Activated CD4-positive, alpha-beta T cell treated with anti-CD3 and anti-CD28 coated beads, Interleukin-10, Interleukin-2, amounts not matched to agents 100 ng/mL and 50 ng/mL, durations not matched to agents 16 hours and 8 hours (primary cell): ENCODE measurements around the gene SECISBP2L.
A peak's percentile ranks its signal among the peaks of the same experiment; 100 is the strongest.

Experiments used
- DNase-seq: peaks from one replicate; pipeline ENCODE4 v3.0.0-alpha.2; 2020

Gene SECISBP2L

GRCh38 chr15:49055630-49056029, 9.4 kb upstream of the SECISBP2L start:
- DNase-seq, result no peak

DNA sequence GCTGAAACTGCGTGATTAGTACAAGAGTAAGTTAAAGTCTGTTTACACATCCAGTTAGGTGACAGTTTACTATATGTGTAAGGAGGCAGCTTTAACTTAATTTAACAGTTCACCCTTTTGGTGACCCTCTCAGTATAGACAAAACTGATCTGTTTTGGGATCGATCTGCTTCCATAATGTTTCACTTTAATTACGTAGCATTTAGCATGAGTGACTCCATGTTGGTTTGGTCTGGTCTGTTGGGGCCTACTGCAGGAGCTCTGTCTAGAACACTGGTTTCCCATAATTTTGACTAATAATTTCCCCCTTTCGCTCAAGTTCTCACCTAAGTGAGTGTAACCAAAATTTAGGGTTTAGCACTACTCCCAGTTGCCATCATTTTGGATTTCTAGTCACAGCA, 6.4 kb upstream of the SECISBP2L start:
- DNase-seq, result no peak

DNA sequence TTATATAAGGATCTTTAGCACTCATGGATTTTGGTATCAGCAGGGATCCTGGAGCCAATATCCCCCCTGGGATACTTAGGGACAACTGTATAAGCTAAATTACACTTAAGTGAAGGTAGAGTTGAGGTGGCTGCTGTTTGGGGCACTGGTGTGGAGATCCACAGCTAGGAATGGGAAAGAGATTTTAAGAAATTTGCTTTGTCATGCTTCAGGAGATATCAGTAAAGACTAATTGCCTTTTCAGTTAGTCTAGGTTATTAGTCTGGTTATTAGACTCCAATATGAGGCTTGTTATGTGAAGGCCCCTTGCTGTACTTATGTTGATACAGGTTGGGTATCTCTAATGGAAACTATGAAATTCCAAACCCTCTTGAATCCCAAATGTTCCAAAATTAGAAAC, 1.2 kb upstream of the SECISBP2L start:
- DNase-seq, result no peak

- DNase-seq, result peak; percentile 11
These were observed 461 bp downstream of the SECISBP2L start for GRCh38 chr15:49045751-49046219.

DNA sequence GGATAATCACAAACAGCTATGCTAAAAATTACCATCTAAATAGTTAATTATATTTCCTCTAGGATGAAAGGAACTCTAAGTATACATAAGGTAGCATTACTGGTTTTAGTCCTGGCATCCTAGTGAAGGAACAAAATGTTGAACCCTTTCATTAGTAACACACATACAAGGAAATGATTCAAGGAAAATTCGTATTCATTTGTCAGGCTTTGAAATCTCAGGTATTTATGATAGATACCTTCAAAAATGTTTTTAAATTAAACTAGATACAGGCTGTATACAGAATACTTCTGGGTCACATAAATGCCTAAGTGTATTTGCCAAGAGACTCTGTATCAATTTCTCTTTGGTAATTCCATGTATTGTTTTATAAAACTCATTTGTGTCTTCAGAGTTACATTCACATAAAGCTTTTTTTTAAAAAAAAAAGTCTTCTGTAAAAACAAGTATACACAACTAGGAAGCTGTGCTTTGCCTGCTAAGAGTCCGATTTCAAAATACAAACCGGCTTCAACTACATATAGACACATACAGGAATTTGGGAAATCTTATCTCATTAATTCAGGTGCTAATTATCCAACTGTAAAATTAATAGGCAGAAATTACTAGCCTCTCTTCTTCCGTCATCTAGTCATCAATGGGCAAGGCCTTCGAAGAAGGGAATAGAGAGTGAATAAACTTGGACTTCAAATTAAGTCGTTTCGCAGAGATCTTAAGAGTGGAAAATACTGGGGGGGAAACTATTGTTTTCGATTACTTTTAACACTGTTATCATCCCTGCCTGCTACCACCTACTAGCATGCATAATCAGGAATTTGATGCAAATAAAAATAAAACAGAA, 1.3 kb downstream of the SECISBP2L start:
- no peak for DNase-seq

DNA sequence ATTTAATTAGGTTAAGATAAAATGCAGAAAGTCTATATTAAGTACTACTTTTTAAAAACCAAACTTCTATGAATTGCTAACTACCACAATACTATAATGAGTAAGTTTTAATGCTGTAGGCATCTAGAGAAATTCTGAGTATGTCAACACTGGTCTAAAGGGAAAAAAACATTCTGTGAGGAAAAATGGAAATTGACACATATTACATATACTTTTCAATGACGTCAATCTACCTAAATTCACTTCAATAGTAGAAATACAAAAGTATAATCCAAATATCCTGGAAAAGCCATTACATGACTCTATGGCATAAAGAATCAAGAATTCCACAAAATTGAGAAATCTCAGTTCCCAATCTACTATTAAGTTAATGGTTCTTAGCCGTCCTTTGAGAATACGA, 2.2 kb downstream of the SECISBP2L start:
- no peak for DNase-seq

DNA sequence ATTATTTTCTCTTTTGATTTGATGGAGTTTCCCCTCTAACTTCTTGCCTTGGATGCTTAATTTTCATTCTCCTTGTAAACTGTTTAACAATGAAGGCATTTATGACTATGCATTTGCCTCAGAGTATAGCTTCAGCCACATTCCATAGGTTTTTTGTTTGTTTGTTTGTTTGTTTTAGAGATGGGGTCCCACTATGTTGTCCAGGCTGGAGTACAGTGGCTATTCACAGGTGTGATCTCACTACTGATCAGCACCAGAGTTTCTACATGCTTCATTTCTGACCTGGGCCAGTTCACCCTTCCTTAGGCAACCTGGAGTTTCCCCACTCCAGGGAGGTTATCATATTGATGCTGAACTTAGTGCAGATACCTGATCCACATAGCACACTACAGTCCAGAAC, 4.1 kb downstream of the SECISBP2L start:
- DNase-seq, result no peak

DNA sequence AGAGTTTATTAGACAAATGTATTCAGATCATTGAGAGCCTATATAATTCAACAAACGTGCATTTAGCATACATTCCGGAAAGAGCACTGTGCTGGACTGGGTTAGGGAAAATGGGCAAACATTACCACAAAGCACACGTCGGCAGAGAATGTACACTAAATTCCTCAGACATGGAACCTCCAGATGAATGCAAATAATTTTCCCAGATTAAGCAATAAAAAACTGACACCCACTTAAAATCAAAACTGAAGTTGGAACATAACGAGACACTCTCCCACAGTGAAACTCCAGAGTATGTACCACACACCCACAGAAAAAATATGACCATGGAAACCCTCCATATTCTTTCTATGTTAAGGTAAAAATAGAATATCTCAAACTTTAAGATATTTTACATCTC, 4.8 kb downstream of the SECISBP2L start:
- DNase-seq, result no peak

DNA sequence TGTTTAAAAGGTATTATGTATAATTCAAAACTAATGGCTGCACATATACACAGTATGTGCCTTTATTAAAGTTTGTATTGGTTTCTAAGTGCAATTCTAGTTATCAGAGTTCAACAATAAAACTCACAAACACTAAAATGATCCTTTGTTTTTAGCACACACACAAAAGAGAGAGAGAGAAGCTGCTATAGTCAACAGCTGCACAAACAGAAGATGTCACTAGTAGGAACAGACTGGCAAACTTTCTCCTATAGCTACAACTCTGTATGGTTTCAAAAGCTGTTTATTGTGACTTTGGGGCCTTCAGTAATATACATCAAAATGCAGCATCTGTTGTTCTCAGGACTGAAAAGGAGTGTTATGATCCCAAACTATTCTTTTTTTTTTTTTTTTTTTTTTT, 6.1 kb downstream of the SECISBP2L start:
- DNase-seq, result no peak

DNA sequence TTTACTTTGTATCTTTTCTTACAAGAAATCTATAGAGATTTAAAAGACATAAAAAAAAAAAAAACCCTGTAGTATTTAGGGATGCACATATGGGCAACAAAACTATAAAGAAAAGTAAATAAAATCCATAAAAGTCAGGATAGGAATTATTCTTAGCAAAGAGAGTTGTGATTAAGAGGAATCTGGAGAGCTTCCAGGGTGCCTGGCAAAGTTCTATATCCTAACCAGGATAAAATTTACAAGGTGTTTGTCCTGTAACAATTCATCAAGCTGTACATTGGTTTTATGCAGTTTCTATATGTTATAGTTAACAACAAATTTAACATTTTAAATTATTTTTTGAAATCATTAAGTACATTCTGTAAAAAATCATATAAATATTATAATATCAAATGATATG, 7.9 kb downstream of the SECISBP2L start:
- DNase-seq, result no peak

- DNase-seq, result no peak
These were observed 8.7 kb downstream of the SECISBP2L start for GRCh38 chr15:49037546-49037940.

DNA sequence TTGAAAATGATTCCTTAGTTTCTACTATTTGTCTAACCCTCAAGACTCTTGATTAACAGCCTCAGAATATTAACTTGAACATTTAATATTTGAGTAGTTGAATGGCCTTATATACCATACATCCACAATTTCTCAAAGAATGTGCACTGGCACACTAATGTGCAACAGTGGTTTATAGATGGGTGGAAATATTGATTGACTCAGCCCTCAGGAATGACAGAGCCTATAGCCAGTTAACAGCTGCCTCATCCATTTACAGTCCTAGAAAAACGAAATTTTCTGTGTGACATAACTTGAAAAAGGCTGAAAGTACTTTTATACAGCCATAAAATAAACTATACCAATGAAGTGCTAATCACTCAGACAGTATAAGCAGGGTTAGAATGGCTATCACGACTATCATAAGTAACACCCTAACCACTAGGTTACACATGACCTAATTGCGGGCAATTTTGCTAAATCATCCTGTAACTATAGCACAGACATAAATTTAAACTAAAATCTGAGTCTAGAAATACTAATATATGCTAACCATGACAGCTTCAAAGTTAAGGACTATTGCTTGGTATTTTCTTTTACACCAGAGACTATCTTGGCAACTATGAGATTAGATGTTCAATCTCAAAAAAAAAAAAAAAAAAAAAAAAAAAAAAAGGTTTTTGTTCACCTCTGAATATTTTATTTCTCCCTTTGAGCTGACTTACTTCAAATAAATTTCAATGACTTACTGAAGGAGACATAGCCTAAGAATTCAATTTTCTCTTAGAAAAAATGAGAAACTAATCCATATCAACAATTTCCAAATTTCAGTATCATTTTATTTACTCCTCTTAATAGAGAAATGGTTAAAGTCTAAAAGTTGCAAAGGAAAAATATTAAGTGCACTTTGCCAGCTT, 9.3 kb downstream of the SECISBP2L start:
- DNase-seq, result peak; percentile 30

GRCh38 chr15:49035825-49036224, 10.4 kb downstream of the SECISBP2L start:
- DNase-seq, result no peak

DNA sequence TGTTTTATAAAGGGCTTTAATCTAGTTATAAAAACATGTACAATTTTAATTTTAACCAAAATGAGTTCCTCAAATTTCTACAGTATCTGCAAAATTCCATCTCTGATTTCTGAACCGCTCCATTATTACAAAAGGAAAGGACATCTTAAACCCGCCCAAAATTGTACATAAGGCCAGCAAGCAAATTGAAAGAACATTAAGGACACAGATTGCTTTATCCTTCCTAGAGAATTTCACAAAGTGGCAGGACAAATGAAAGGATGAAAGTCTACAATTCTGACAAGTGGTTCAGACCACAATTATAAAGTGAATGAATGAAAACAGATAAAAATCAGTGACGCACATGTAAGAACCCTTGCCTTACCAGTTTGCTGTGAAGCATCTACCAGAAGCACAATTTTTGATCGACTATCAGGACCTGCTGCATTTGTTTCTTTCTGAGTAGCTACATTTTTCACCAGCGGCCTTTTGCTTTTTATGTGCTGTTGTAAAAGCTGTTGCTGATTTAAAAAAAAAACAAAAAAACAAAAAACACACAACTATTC, 13.6 kb downstream of the SECISBP2L start:
- DNase-seq, result no peak

DNA sequence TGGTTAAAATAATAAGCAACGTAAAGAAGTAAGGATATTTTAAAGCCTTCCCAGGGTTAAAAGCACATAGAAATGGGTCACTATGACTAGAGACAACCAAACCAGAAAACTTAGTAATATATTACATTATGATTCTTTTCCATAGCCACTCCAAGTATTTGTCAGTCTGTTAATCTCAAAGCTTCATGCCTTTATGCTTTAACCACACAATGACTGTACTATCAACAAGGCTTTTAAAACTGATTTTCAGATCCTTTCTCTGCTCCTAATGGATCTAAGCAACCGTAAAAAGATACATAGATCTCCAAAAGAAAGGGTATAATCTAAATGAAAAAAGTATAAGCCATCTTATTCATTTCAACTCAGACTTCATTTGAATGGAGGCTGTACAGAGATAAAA, 14.4 kb downstream of the SECISBP2L start:
- no peak for DNase-seq

- no peak for DNase-seq
These were observed 19.5 kb downstream of the SECISBP2L start for GRCh38 chr15:49026700-49027099.

- DNase-seq, result peak; percentile 22
These were observed 21.4 kb downstream of the SECISBP2L start for GRCh38 chr15:49024840-49025239.

DNA sequence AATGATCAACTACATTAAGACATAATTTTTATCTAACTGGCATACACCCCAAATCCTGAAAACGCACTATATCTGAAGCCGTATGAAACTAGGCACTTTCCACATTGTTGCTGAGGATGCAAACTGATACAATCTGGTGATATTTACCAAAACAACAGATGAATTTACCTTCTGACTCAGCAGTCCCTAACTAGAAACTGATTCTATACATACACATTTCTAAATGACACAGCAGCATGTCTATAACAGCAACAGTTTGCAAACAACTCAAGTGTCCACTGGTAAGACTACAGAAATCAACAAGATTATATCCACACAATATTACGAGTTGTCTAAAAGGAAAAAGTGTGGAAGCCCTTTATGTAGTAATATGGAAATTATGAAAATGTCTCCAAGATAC, 22.9 kb downstream of the SECISBP2L start:
- peak; percentile 78 for DNase-seq

DNA sequence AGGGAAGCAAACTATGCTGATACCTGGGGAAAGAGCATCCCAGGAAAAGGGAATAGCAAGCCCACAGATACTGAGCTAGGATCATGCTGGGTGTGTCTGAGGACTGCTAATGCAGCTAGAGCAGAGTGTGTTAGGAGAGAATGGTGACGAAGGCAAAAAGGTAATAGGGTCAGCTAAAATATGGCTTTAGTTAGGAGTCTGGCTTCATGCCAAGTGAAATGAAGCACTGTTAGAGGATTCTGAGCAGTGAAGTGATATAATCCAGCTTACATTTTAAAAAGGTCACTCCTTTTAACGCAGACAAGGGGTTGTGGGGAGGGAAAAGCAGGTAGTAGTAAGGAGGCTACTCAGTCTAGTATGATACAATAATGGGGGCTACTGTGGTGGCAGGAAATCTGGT, 30.4 kb downstream of the SECISBP2L start:
- DNase-seq, result no peak

- no peak for DNase-seq
These were observed 46.9 kb downstream of the SECISBP2L start for GRCh38 chr15:48999314-48999713.

GRCh38 chr15:48996276-48996675, 50.0 kb downstream of the SECISBP2L start:
- no peak for DNase-seq

- DNase-seq, result no peak
These were observed 52.9 kb downstream of the SECISBP2L start for GRCh38 chr15:48993380-48993779.

- DNase-seq, result no peak
These were observed 53.7 kb downstream of the SECISBP2L start for GRCh38 chr15:48992545-48992944.

- no peak for DNase-seq
These were observed 54.1 kb downstream of the SECISBP2L start for GRCh38 chr15:48992096-48992495.
